H1 (cell line): Measurements from ENCODE around the gene RPTN. TPM values are rescaled to one million over a fixed set of nuclear protein-coding genes. Genes with fewer than 3 reads are reported as not detected.

Source experiments
- ASH2L ChIP-seq: fragments of 200-600, 300-600 bp; sonication (generic); IDR thresholded peaks from one replicate; pipeline ENCODE4 v1.7.1; 2017; ENCODE audit warnings: low read length
- E2F6 ChIP-seq: IDR thresholded peaks from 2 replicates; pipeline ENCODE4 v1.6.1; 2012; ENCODE audit warnings: inconsistent platforms
- SIN3A ChIP-seq, 2 experiments: IDR thresholded peaks in 1 of 2; conservative IDR thresholded peaks in 1 of 2; 2 replicates each; pipeline ENCODE4 v1.6.1; 2011 to 2012; ENCODE audit warnings: low read length in 2 of 2, improper control_type of control experiment in 1 of 2, low read depth in 1 of 2, mild to moderate bottlenecking in 1 of 2
- SP1 ChIP-seq: IDR thresholded peaks from 2 replicates; pipeline ENCODE4 v1.6.1; 2011; ENCODE audit warnings: low read depth, low read length
- SUZ12 ChIP-seq: fragments of 200-600 bp; sonication (generic); IDR thresholded peaks from 2 replicates; pipeline ENCODE4 v1.6.1; 2012; ENCODE audit warnings: mild to moderate bottlenecking, inconsistent platforms, low read length, moderate library complexity, mixed read lengths
- USF2 ChIP-seq: IDR thresholded peaks from 2 replicates; pipeline ENCODE4 v1.6.1; 2011; ENCODE audit warnings: low read length, improper control_type of control experiment
- polyA plus RNA-seq, 7 experiments: library from polyadenylated mRNA; depleted of rRNA in 3 of 7; stranded (reverse) in 5 of 7; unstranded in 2 of 7; fragments of >200 nt in 5 of 7; fragments of 200-250 nt in 2 of 7; gene quantifications; 1 replicate in 5 of 7; 2 replicates in 1 of 7; 4 replicates in 1 of 7; pipeline versions ENCODE4 v1.2.1 to v1.2.3, GENCODE V29; 2011 to 2013; ENCODE audit warnings: missing spikeins in 2 of 7, mixed read lengths in 2 of 7
- total RNA-seq: library from RNA; stranded (reverse); fragmentation: NEBNext Ultra II Directional; extraction: Animal tissue kit (Norgen Biotek cat#: 25700); gene quantifications from 2 replicates; pipeline ENCODE4 v1.2.1, GENCODE V29; 2021

RPTN gene
- total and polyA plus RNA-seq, 2 of the 8 experiments (the other 6 are each of a cell fraction or from before 2014, with no cell fraction given) = not detected

GRCh38 chr1:152111515-152111968 is 47.5 kb downstream of the RPTN start (continued):
- TF ChIP-seq SP1 (no peak), ASH2L (no peak), SIN3A (conservative IDR thresholded peaks at IDR 0.05 in 1 of 2, IDR thresholded peaks at IDR 0.05 in 1 of 2; ENCODE audit: low read depth in 1 of 2, low read length in 2 of 2) (no peak), SUZ12 (peak; percentile 1; the same call in 1 of the 2 replicates), USF2 (no peak), E2F6 (peak; percentile 82)
